Fibroblast of lung (primary cell): ENCODE measurements around the gene PAFAH1B2. TPM values are rescaled to one million over a fixed set of nuclear protein-coding genes. Genes with fewer than 3 reads are reported as not detected.
"Not testable (repeated sequence)": the region's sequence is repeated elsewhere in the genome, so short reads cannot be mapped to it uniquely, and the experiment has no call there.

Experiments used
- DNase-seq, 2 donors: peaks; one replicate each; pipeline versions ENCODE4 v3.0.0 to v3.0.0-alpha.2; 2010; ENCODE audit warnings: low read depth in 2 of 2
- H2AFZ ChIP-seq: 2 replicates; pipeline ENCODE4 v1.5.1; 2012; ENCODE audit warnings: low read length, control low read depth, inconsistent platforms
- H3K27ac ChIP-seq: 2 replicates; pipeline ENCODE4 v1.5.1; 2011; ENCODE audit warnings: low read length, control low read depth; ENCODE audit not compliant: insufficient read depth
- H3K27me3 ChIP-seq: 2 replicates; pipeline ENCODE4 v1.5.1; 2011; ENCODE audit warnings: mild to moderate bottlenecking, low read length; ENCODE audit not compliant: control insufficient read depth, insufficient read depth
- H3K36me3 ChIP-seq: 2 replicates; pipeline ENCODE4 v1.5.1; 2011; ENCODE audit warnings: low read length; ENCODE audit not compliant: control insufficient read depth, insufficient read depth
- H3K4me1 ChIP-seq: 2 replicates; pipeline ENCODE4 v1.5.1; 2011; ENCODE audit warnings: low read length; ENCODE audit not compliant: control insufficient read depth, insufficient read depth; ENCODE audit errors: extremely low read depth
- H3K4me2 ChIP-seq: 2 replicates; pipeline ENCODE4 v1.5.1; 2011; ENCODE audit warnings: low read length, control low read depth; ENCODE audit not compliant: insufficient read depth; ENCODE audit errors: extremely low read depth
- H3K4me3 ChIP-seq, 4 experiments: fragments of 200-600 bp in 1 of 4; sonication (generic) in 1 of 4; replicated peaks in 1 of 4; 2 replicates each; pipeline ENCODE4 v1.5.1; 2011 to 2016; ENCODE audit warnings: low read length in 4 of 4, low read depth in 3 of 4, mild to moderate bottlenecking in 3 of 4, control low read depth in 2 of 4, inconsistent platforms in 1 of 4, mixed read lengths in 1 of 4; ENCODE audit not compliant: insufficient read depth in 1 of 4; ENCODE audit errors: control extremely low read depth in 1 of 4
- H3K79me2 ChIP-seq: 2 replicates; pipeline ENCODE4 v1.5.1; 2012; ENCODE audit warnings: mild to moderate bottlenecking, low read length, inconsistent platforms; ENCODE audit not compliant: control insufficient read depth, insufficient read depth
- H3K9ac ChIP-seq: 2 replicates; pipeline ENCODE4 v1.5.1; 2011; ENCODE audit warnings: mild to moderate bottlenecking, low read length, control low read depth; ENCODE audit not compliant: insufficient read depth
- H3K9me3 ChIP-seq: 2 replicates; pipeline ENCODE4 v1.5.1; 2012; ENCODE audit warnings: low read depth, low read length; ENCODE audit not compliant: control insufficient read depth, insufficient read depth
- H4K20me1 ChIP-seq: 2 replicates; pipeline ENCODE4 v1.5.1; 2011; ENCODE audit warnings: low read length; ENCODE audit not compliant: control insufficient read depth, insufficient read depth; ENCODE audit errors: extremely low read depth
- EZH2 ChIP-seq: IDR thresholded peaks from 2 replicates; pipeline ENCODE4 v1.5.1; 2012; ENCODE audit warnings: low read length, control low read depth, mild to moderate bottlenecking; ENCODE audit errors: missing control alignments
- polyA plus RNA-seq, 2 donors: library from polyadenylated mRNA; depleted of rRNA in 1 of 2; stranded (reverse) in 1 of 2; unstranded in 1 of 2; fragments of >200 nt; gene quantifications; 2 replicates each; pipeline ENCODE4 v1.2.1, GENCODE V29; 2011 to 2012; ENCODE audit warnings: missing spikeins in 1 of 2
- total RNA-seq: library from RNA; depleted of rRNA; stranded (reverse); fragments of >200 nt; gene quantifications from 2 replicates; pipeline ENCODE4 v1.2.1, GENCODE V29; 2014
- TF ChIP-seq, protein P1 (sequence below), 2 donors: IDR thresholded peaks in 1 of 2; conservative IDR thresholded peaks in 1 of 2; 1 replicate in 1 of 2; 2 replicates in 1 of 2; pipeline ENCODE4 v1.5.1; 2011 to 2012; ENCODE audit warnings: low read length in 2 of 2, control low read depth in 1 of 2, inconsistent platforms in 1 of 2, low read depth in 1 of 2, mild to moderate bottlenecking in 1 of 2

Gene PAFAH1B2
- total and polyA plus RNA-seq, 2 donors (not counting 1 experiment from before 2014, with no cell fraction given) = 70.8 to 112 TPM

DNA sequence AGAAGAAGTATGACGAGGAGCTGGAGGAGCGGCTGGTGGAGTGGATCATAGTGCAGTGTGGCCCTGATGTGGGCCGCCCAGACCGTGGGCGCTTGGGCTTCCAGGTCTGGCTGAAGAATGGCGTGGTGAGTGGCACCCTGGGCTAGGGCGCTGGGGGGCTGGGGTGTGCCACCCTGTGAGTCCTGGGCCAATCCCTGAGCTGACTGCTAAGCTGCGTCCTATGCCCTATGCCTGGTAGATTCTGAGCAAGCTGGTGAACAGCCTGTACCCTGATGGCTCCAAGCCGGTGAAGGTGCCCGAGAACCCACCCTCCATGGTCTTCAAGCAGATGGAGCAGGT, 59.0 kb downstream of the PAFAH1B2 start:
- Histone ChIP-seq H3K27me3 (no peaks in the 10 kb centered on the region), H3K27ac (no peak overlapping the region), H3K9ac (no peak overlapping the region), H3K9me3 (no peaks in the 10 kb centered on the region), H3K4me2 (peak overlapping the region; percentile 30), H3K36me3 (peaks cover 20% of the 10 kb centered on the region), H3K4me3 (peak overlapping the region in 2 of 4 experiments; percentile 19 to 76), H4K20me1 (no peaks in the 10 kb centered on the region), H3K79me2 (peaks cover 48% of the 10 kb centered on the region), H2AFZ (no peak overlapping the region), H3K4me1 (peaks cover 40% of the 10 kb centered on the region)
- TF ChIP-seq, protein P1, sequence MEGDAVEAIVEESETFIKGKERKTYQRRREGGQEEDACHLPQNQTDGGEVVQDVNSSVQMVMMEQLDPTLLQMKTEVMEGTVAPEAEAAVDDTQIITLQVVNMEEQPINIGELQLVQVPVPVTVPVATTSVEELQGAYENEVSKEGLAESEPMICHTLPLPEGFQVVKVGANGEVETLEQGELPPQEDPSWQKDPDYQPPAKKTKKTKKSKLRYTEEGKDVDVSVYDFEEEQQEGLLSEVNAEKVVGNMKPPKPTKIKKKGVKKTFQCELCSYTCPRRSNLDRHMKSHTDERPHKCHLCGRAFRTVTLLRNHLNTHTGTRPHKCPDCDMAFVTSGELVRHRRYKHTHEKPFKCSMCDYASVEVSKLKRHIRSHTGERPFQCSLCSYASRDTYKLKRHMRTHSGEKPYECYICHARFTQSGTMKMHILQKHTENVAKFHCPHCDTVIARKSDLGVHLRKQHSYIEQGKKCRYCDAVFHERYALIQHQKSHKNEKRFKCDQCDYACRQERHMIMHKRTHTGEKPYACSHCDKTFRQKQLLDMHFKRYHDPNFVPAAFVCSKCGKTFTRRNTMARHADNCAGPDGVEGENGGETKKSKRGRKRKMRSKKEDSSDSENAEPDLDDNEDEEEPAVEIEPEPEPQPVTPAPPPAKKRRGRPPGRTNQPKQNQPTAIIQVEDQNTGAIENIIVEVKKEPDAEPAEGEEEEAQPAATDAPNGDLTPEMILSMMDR (conservative IDR thresholded peaks at IDR 0.05 in 1 of 2, IDR thresholded peaks at IDR 0.05 in 1 of 2; ENCODE audit: low read depth in 1 of 2, low read length in 2 of 2) = no peak
- TF ChIP-seq EZH2 = no peak
- DNase-seq = no peak

GRCh38 chr11:117204283-117205080, 60.4 kb downstream of the PAFAH1B2 start:
- peaks cover 20% of the 10 kb centered on the region for H3K36me3 ChIP-seq
- H3K4me2 ChIP-seq = no peak overlapping the region
- H3K27me3 ChIP-seq = no peaks in the 10 kb centered on the region
- peak overlapping the region; percentile 16 for H3K9ac ChIP-seq
- peak overlapping the region; percentile 43 for H3K27ac ChIP-seq
- no peak for DNase-seq
- TF ChIP-seq, protein P1 (conservative IDR thresholded peaks at IDR 0.05 in 1 of 2, IDR thresholded peaks at IDR 0.05 in 1 of 2; ENCODE audit: low read depth in 1 of 2, low read length in 2 of 2) = no peak
- no peak for TF ChIP-seq EZH2
- peaks cover 45% of the 10 kb centered on the region for H3K79me2 ChIP-seq
- no peaks in the 10 kb centered on the region for H3K9me3 ChIP-seq
- H3K4me3 ChIP-seq = no peak overlapping the region
- no peaks in the 10 kb centered on the region for H4K20me1 ChIP-seq
- no peak overlapping the region for H2AFZ ChIP-seq
- peaks cover 35% of the 10 kb centered on the region for H3K4me1 ChIP-seq

DNA sequence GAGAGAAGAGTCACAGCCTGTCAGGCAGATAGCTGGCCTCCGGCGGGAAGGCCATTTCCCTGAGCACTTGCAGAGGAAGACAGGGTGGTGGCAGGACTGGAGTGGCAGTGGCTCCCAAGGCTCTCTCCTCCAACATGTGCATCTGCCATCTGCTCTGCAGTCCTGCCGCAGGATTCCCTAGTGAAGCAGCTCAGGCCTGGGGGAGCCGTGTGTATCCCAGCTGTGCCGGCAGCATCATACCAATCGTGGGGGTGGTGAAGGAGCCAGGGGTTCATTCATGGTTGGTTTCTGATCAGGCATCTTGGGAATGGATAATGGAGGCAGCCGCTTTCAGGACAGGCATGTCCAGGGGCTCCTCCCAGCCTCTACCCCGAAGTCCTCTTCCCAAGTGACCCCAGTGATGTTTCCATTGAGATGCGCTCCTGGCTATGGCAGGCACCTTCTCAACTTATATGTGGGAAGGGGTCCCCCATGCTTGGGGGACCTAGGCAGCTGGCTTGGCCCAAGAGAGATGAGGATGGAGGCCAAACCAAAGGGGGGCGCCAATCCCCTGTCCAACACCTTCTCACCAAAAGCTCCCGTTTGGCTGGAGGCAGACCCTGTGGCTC, 61.2 kb downstream of the PAFAH1B2 start:
- no peaks in the 10 kb centered on the region for H3K9me3 ChIP-seq
- peaks cover 37% of the 10 kb centered on the region for H3K79me2 ChIP-seq
- no peak overlapping the region for H3K9ac ChIP-seq
- H4K20me1 ChIP-seq = no peaks in the 10 kb centered on the region
- no peak overlapping the region for H3K27ac ChIP-seq
- no peak overlapping the region for H2AFZ ChIP-seq
- no peaks in the 10 kb centered on the region for H3K27me3 ChIP-seq
- TF ChIP-seq EZH2 = no peak
- TF ChIP-seq, protein P1 (conservative IDR thresholded peaks at IDR 0.05 in 1 of 2, IDR thresholded peaks at IDR 0.05 in 1 of 2; ENCODE audit: low read depth in 1 of 2, low read length in 2 of 2) = no peak
- no peak overlapping the region for H3K4me3 ChIP-seq
- DNase-seq = no peak
- H3K4me2 ChIP-seq = no peak overlapping the region
- peaks cover 20% of the 10 kb centered on the region for H3K36me3 ChIP-seq
- peaks cover 35% of the 10 kb centered on the region for H3K4me1 ChIP-seq

DNA sequence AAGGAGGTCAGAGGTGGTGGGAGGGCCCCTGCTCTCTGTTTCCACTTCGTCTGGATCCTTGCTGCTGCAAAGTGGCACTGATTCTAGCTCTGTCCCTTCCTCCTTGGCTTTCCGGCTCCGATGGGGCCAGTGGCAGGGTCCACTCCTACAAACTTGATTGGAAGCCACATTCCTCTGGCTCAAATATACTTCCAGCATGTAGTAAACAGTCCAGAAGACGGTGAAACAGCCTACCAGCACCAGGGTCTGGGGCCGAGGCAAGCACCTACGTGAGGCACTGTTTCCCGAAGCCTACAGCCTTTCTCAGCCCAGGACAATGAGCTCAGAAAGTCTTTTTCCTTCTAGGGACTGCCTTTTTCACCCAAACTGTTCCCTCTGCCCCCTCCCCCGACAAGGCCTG, 62.0 kb downstream of the PAFAH1B2 start:
- not testable (repeated sequence) for H3K9me3 ChIP-seq, H3K27ac ChIP-seq, H3K4me3 ChIP-seq, H3K9ac ChIP-seq, H3K27me3 ChIP-seq, DNase-seq, H4K20me1 ChIP-seq, H3K4me2 ChIP-seq, H2AFZ ChIP-seq
- H3K36me3 ChIP-seq = peaks cover 18% of the 10 kb centered on the region
- H3K4me1 ChIP-seq = peaks cover 30% of the 10 kb centered on the region
- H3K79me2 ChIP-seq = peaks cover 29% of the 10 kb centered on the region
